HL-60/S4 treated with retinoic acid at 250 ng/mL for 4 days and 3 days (cell line): Measurements from ENCODE around the gene TM9SF4.

Source experiments
- in situ Hi-C: fragments of 300-500 bp; cut with MboI; formaldehyde crosslinking; loops from 2 replicates; pipeline ENCODE4 v1.7.0; 2022; ENCODE audit warnings: low sequenced_read_pairs

Gene TM9SF4

GRCh38 chr20:32205843-32206759, 96.6 kb downstream of the TM9SF4 start:
- in situ Hi-C loops, result no loop called here

- in situ Hi-C loops, result no loop called here
Observed at GRCh38 chr20:32206760-32207625, 97.5 kb downstream of the TM9SF4 start.

- in situ Hi-C loops, result no loop called here
Observed at GRCh38 chr20:32207626-32208498, 98.3 kb downstream of the TM9SF4 start, which contains the start of the genes PLAGL2 and POFUT1. TSS of gene PLAGL2 (minus strand) at chr20:32207743. CDS start at chr20:32202178, 5,565 bp downstream. TSS of gene POFUT1 (plus strand) at chr20:32207880. CDS start at chr20:32207942, 62 bp downstream.

- in situ Hi-C loops, result no loop called here
Observed at GRCh38 chr20:32208499-32209154, 99.1 kb downstream of the TM9SF4 start.

GRCh38 chr20:32209850-32210605, 100.5 kb downstream of the TM9SF4 start:
- in situ Hi-C loops, result no loop called here

- in situ Hi-C loops, result no loop called here
Observed at GRCh38 chr20:32213870-32214269, 104.4 kb downstream of the TM9SF4 start.

GRCh38 chr20:32215147-32215546, 105.6 kb downstream of the TM9SF4 start:
- in situ Hi-C loops, result no loop called here

- in situ Hi-C loops, result no loop called here
Observed at GRCh38 chr20:32215729-32216128, 106.2 kb downstream of the TM9SF4 start.

GRCh38 chr20:32216179-32217142, 106.9 kb downstream of the TM9SF4 start:
- in situ Hi-C loops, result no loop called here
